Left colon (tissue), 2 donors: ENCODE data around the gene ALKBH5. TPM values are rescaled to one million over a fixed set of nuclear protein-coding genes. Genes with fewer than 3 reads are reported as not detected.

ENCODE experiments used
- ATAC-seq: fragments of 200-7000 bp; cut with Tn5 transposase; one replicate; pipeline ENCODE4 v1.9.1; 2020; ENCODE audit warnings: mild to moderate bottlenecking, moderate library complexity
- DNase-seq, 2 donors: peaks; one replicate each; pipeline ENCODE4 v3.0.0-alpha.2; 2020
- intact Hi-C, 2 donors: fragments of 100-400 bp; cut with DNase I in 1 of 2; cut with micrococcal nuclease in 1 of 2; formaldehyde crosslinking; loops; one replicate each; pipeline versions ENCODE4 v1.11.2 to v1.14.0; 2022; cut with DNase I, micrococcal nuclease
- total RNA-seq, 2 donors: library from RNA; stranded (reverse); fragmentation: NEBNext Ultra II Directional; extraction: Animal tissue kit (Norgen Biotek cat#: 25700); gene quantifications; one replicate each; pipeline ENCODE4 v1.2.1, GENCODE V29; 2021
- donor health status: DM: no; HTN: no; CAD: no.
- donor health status: DM: yes; HTN: yes; CAD: no.

The ALKBH5 gene
- total RNA-seq, 2 donors from 2014 or later, result 83.7 to 89.8 TPM

DNA sequence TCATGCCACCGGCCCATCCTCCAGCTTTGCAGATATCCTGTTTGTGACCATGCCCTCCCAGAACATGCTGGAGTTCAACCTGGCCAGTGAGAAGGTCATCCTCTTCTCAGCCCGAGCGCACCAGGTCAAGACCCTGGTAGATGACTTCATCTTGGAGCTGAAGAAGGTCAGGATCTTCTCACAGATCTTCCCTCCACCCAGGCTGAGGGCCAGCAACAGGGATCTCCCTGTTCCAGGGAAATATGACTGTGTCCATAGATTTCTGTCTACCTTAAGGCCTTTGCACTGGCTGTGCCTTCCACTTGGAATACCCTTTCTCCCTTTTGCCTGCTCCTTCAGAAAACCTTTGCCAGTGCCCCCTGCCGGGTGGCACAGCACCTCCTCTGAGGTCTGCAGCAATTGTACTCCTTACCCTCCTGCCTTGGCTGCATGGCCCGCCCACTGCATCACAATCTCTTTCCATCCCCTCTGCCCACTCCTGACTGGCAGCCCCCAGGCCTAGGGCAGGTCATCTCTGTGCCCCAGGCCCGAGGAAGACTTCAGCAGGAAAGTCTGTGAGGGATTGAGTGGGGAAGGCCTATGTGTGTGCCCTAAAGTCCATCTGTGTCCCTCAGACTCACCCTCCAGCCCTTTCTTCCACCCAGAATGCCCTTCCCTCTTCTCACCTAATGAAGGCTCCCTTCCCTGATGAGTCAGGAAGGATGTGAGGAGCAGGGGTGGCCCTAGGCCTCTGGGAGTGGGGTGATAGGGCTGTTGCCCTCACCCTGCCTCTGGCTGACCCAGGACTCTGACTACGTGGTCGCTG, 27.3 kb upstream of the ALKBH5 start:
- DNase-seq, result no peak
- ATAC-seq, result no peak
- intact Hi-C loops, result no loop called here

DNA sequence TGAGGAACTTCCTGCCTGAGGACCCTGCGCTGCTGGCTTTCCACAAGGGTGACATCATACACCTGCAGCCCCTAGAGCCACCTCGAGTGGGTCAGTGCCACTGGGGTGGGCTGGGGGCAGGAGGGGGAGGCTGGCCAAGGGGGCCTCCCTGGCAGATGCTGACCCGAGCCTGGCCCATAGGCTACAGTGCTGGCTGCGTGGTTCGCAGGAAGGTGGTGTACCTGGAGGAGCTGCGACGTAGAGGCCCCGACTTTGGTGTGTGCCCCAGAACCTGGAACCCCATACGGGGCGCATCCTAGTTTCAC, 26.7 kb upstream of the ALKBH5 start:
- ATAC-seq, result no peak
- DNase-seq, result no peak
- intact Hi-C loops, result no loop called here

DNA sequence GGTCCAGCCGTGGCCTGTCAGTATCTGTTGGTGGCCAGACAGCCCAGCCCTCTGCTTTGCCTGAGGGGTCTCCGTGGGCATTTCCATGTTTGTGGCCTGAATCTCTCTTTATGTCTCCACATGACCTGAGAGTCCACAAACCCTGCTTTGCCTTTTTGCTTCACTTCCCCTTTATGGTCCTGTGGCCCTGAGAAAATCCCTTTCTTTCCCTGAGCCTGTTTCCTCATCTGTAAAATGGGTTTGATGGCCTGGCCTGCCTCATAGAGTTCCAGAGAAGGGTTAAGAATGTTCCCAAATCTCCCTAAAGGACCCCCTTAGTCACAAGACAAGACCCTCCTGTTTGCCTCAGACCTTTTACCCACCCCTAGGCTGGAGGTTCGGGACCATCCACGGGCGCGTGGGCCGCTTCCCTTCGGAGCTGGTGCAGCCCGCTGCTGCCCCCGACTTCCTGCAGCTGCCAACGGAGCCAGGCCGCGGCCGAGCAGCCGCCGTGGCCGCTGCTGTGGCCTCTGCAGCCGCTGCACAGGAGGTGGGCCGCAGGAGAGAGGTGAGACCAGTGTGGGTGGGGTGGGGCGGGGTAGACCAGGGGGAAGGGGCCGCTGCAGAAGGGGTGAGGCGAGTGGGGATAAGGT, 26.2 kb upstream of the ALKBH5 start:
- DNase-seq (no peak), ATAC-seq (no peak)
- intact Hi-C loops, result no loop called here

DNA sequence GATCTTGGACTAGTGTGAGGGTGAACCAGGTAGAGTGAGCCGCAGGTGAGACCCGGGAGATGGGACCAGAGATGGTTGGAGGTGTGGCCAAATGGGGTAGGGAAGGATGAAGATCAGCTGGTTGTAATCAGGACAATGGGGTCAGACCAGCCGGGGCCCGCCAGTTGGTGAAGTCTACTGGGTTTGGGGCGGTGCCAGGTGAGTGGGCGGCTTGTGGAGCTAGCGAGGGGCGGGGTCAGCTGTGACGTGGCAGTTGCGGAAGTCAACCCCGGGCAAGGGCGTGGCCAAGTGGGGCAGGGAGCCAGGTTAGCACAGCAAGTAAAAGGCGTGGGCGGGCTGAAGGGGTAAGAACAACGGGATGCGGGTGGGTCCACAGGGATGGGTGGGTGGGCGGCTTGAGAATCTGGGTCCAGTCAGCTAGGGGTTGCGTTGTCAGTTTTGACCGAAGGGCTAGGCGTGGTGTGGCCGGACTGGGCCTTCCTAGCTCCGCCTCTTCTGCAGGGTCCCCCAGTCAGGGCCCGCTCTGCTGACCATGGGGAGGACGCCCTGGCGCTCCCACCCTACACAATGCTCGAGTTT, 25.5 kb upstream of the ALKBH5 start:
- peak; percentile 97 to 99 for DNase-seq
- ATAC-seq, result peak; percentile 85
- intact Hi-C loops, result no loop called here

DNA sequence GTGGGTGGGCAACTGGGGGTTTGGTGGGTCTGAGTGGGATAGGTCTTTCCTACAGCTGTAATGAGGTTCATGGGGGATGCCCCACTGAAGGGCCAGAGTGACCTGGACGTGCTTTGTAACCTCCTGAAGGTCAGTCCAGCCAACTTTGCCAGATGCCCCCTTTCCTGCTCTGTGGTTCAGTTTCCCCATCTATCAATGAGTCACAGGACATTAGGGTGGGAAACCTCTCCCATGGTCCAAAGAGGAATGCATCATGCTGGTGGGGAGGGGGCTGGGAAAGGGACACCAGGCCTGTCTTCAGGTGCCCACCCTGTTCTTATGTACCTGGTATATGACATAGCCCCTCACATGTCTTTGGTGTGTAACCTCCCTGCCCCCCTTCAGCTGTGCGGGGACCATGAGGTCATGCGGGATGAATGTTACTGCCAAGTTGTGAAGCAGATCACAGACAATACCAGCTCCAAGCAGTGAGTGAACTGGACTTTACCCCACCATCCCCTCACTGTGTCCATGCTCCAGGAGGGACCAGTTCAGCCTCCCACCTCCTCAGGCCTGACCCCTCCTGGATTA, 24.0 kb upstream of the ALKBH5 start:
- ATAC-seq, result no peak
- intact Hi-C loops, result no loop called here
- no peak for DNase-seq

DNA sequence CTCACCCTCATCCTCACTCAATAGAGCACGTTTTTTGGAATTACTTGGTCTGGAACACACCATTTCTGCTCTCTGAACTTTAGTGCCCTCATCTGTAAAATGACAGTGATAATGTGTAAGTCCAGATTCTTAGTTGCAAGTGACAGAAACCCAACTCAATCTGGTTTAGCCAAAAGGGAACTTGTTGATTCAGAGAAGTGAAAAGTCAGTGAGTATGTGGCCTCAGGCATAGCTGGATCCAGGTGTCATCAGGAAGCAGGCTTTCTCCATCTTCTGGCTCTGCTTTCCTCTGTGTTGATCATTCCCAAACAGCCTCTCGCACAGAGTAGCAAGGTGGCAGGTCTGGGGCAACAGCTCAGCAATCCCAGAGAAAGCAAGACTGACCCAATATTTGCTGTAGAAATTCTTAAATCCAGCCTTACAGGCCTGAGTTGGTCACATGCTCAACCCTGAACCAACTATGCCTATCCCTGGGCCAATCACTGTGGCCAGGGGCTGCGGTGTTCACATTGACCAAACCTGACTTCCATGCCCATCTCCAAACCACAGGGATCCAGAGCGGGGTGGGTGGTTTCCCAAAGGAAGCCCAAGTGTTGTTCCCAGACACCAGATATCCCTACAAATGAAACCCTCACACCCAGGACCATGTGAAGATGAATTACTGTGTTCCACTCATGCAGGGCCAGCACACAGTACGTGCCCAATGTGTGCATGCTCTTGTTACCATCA, 23.3 kb upstream of the ALKBH5 start:
- ATAC-seq (no peak), DNase-seq (no peak)
- intact Hi-C loops, result no loop called here

DNA sequence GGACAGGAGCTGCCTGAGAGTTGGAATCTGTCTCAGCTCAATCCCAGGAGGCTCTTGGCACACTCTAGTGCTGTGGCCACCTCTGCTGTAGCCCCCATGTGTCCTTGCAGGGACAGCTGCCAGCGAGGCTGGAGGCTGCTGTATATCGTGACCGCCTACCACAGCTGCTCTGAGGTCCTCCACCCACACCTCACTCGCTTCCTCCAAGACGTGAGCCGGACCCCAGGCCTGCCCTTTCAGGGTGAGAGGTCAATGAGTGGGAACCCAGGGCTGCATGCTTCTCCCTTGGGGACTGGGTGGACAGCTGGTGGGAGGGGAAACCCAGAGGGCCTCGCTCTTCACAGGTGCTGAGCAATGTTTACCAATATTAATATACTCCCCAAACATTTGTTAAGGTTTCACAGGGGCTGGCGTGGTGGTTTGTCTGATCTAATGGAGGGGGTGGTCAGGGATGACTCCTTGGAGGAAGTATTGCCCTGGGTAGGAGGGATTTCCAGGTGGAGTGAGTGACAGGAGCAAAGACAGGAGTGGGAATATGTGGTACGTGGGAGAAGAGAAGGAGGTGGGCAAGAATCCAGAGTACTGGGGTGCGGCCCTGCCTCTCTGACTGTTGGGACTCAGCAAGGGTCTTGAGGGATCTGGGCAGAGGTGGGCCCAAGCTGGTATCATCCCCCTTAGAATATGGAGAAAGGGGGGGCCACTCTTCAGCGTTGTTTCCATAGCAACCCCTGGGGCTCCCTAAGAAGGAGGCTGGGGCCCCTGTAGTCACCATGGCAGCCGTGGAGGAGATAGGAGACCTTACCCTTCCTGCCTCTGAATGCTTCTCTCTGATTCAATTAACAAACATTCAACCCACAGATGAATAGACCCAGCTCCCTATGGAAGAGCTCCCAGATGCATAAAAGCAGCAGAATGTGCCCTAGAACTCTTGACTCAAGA, 22.2 kb upstream of the ALKBH5 start:
- intact Hi-C loops, result no loop called here

DNA sequence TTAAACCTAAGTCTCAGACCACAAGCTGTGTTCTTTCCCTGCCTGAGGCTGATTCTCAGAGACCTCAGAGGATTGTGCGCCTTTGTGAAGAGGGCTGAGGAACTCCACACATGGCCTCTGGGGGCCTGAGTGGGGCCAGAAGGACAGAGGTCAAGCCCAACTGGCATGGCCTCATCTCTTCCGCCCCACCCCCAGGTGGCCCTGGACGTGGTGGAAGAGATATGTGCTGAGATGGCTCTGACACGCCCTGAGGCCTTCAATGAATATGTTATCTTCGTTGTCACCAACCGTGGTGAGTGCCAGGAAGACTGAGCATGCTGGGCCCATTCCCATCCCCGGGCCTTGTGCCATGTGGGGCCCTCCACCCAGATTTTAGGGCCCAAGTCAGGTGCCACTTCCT, 20.1 kb upstream of the ALKBH5 start:
- DNase-seq, result no peak
- intact Hi-C loops, result no loop called here

More for the DNA sequence above, 22.2 kb upstream of the ALKBH5 start:
- ATAC-seq (no peak), DNase-seq (no peak)

DNA sequence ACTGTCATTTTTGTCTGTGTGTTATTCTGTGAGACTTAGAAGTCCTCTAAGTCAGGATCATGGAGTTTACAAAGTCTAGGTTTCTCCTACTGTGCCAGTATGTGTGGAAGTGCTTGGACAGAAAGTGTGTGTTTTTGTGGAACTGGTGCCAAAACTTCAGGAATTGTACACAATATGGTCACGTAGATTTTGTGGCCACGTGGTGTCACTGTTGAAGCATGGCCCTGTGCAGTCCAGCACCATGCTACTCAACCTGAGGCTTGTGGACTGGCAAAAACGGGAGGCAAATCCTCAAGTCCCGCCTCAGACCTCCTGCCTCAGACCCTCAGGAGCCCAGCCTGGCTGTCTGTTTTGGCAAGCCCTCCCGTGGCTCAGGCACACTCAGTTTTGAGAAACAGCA, 16.7 kb upstream of the ALKBH5 start:
- intact Hi-C loops, result no loop called here
- DNase-seq (no peak), ATAC-seq (peak; percentile 37)

More for the DNA sequence above, 20.1 kb upstream of the ALKBH5 start:
- ATAC-seq, result peak; percentile 22

DNA sequence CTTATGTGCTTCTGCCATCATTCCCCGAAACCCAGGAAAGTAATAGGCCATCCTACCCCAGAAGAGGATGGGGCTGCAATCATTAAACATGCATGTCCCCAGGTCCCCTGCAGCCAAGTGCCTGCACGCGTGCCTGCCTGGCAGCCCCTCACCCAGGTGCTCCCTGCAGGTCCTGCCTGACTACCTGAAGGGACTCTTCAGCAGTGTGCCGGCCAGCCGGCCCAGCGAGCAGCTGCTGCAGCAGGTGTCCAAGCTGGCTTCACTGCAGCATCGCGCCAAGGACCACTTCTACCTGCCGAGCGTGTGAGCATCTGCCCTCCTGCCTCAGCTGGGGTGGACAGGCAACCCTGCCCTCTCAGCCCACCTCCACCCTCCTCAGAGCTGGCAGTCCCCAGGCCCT, 16.2 kb upstream of the ALKBH5 start:
- DNase-seq (no peak), ATAC-seq (no peak)
- intact Hi-C loops, result no loop called here

DNA sequence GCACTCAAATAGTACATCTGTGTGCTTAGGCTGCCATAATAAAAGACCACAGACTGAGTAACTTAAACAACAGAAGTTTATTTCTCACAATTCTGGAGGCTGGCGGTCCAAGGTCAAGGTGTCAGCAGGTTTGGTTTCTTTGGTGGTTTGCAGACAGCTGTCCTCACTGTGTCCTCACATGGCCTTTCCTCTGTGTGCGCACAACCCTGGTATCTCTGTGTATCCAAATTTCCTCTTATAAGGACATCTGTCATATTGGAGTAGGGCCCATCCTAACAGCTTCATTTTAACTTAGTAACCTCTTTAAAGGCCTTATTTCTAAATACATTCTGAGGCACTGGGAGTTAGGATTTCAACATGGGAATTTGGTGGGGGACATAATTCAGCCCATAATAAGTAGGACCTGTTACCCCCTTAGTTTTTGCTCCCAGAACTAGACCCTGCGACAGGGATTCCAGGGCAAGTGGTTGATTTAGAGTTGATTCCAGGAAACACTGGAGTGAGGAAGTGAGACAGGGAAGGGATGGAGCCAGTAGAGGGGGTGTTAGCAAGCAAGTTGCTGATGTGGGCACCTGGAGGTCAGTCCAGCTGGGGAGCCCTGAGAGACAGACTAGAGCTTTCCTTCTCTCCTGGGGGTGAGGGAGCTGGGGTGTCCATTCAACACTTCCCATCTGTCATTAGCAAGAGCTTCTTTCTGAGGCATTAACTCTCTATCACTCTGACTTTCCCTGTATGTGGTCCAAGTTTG, 10.9 kb upstream of the ALKBH5 start:
- ATAC-seq (no peak), DNase-seq (no peak)
- intact Hi-C loops, result no loop called here

DNA sequence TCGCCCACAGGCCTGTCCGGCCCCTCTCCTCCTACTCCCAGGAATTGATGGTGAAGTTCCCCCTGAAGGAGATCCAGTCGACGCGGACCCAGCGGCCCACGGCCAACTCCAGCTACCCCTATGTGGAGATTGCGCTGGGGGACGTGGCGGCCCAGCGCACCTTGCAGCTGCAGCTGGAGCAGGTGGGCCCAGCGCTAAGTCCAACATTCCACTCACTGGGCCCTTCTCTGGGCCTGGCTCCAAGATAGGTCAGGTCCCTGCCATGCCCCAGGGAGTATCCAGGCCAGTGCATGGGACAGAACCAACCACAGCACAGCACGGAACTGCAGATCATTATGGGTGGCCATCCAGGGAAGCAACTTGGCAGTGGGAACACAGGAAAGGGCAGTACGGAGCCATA, 9.9 kb upstream of the ALKBH5 start:
- intact Hi-C loops, result no loop called here
- no peak for ATAC-seq
- DNase-seq, result no peak

DNA sequence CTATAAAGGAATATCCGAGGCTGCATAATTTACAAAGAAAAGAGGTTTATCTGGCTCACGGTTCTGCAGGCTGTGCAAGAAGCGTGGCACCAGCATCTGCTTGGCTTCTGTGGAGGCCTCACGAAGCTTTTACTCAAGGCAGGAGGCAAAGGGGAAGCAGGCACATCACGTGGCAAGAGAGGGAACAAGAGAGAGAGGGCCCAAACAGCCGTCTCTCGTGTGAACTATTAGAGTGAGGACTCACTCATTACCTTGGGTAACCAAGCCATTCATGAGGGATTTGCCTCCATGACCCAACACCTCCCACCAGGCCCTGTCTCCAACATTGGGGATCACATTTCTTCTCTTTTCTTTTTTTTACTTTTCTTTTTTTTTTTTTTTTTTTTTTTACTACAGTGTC, 7.5 kb upstream of the ALKBH5 start:
- DNase-seq (no peak), ATAC-seq (no peak)
- intact Hi-C loops, result no loop called here

DNA sequence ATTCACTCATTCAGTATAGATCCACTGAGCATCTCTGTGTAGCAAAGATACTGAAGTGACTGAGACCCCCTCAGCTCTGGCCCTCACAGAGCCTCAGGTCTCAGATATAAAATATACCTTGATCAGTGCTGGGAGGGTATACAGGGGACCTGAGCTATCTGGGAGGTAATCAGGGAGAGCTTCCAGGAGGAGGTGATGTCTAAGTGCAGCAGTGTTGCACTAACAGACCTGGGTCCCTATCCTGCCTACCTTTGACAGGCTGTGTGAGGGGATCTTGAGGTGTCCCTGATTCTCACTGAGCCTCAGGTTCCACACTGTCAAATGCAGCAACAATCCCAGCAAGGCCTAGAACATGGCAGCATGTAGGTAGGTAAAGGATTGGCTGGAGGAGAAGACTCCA, 6.5 kb upstream of the ALKBH5 start:
- no peak for DNase-seq
- intact Hi-C loops, result no loop called here
- ATAC-seq, result no peak

DNA sequence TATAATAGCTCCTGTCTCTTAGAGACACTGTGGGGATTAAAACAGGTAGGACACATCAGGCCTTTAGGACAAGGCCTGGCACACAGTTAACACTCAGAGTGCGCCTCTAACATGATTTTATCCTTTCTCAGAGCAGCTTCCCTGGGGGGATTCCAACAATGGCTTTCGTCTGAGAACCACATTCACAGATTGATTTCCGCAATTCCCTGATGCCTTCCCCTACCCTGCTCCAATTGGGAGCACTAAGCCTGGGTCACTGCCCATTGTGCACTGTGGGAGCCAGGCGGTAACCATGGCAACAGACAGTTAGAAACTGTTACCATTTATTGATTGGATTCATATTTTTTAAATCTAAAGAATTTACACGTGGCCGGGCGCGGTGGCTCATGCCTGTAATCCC, 5.9 kb upstream of the ALKBH5 start:
- intact Hi-C loops, result no loop called here
- ATAC-seq (no peak), DNase-seq (no peak)

DNA sequence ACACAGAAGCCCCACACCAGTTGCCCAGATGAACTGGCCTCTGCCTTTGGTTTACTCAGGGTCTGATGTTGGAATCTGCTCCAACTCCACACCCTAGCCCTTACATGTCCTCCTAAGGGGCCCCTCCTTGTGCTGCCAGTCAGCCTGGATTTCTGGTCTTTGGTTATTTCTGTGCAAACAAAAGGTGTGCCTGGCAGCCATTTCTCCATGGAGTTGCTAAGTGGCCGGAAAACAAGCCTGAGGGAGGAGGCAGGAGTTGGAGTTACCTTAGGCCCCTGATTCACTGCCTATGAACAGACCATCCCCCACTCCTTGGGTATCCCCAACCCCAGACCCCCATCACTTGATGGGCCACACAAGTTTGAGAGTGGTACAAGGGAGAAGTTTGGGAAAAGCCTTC, 4.4 kb upstream of the ALKBH5 start:
- ATAC-seq (no peak), DNase-seq (no peak)
- intact Hi-C loops, result no loop called here

DNA sequence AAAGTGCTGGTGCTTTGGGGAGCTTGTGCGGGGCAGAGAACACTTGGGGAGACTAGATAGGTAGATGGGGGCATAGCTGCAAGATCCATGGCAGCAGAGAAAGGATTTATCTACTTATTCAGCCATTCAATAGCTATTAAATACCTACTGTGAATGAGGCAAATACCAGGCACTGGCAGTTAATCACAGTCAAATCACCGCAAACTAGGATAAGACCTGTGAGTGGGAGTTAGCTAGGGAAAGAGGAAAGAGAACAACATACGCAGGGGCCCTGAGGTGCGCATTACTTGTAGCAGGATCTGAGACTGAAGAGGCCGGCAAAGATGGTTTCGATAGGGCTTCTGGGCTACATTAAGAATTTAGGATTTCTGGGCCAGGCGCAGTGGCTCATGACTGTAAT, 3.8 kb upstream of the ALKBH5 start:
- DNase-seq, result no peak
- ATAC-seq, result no peak
- intact Hi-C loops, result no loop called here

DNA sequence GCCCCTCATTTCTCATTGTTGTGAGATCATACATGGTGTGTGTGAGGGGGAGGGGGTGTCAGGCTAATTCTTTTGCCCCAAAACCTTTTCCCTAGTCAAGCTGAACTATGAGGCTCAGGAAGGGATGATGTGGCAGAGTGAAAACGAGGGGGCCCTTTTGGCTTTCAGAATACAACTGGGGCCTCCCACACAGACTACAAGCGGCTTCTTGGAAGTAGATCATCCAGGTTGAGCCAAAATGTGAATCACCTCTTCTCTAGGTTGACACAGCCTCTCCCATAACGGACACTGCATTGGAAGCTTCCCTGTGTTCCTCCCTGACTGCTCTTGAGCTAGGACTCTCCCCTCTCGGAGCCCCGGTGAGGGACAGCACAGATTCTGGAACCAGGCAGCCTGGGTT, 2.3 kb upstream of the ALKBH5 start:
- ATAC-seq, result no peak
- intact Hi-C loops, result no loop called here
- no peak for DNase-seq
